ENCODE data around the gene MAN1A2.

MAN1A2 gene

DNA sequence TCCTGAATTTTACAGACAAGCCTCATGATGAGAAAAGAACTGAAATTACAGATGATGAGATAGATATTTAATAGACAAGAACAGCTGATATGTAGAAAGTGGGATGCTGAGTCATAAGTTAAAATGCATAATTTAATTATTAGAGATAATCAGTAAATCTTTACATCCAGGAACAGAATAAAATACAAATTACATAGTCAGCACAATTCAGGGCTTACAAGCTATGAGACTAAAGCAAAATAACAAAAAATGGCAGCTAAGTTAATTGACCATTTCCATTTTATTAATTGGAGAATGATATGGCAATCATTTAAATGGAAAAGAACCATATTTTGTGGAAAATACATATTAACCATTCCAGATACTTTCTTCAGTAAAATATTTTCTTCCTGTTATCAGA, 40.2 kb upstream of the MAN1A2 start:
- DNase-seq (ENCODE audit: low spot score) = no peak

DNA sequence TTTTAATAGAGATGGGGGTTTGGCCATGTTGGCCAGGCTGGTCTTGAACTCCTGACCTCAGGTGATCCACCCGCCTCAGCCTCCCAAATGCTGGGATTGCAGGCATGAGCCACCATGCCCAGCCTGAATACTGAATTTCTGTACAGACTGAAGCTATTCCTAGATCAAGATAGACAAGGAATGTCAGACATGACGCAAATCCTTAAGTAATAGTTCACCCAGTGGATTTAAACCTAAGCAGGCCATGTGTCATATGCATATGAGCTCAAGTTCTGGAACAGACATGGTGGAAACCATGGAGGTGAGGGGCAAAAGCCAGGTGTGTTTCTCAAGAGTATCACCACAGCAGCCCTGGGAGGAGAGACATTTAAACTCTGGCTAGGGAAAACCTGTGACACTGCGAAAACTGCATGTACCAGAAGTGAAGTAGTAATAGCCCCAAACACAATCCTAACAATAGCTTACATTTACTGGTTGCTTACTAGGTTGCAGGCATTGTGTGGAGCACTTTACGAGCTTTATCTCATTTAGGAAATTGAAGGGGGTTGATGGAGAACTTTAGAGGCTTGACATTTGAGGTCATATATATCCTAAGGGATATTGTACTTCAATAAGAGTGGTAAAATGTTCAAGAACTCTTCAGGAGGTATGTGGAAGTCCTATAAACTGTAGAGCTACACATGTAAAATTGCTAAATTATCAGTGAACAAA, 31.7 kb upstream of the MAN1A2 start:
- in situ Hi-C loops (cut with MboI; ENCODE audit: low pct_unique_long_range_greater_than_20kb, low sequenced_read_pairs, unreplicated experiment) = no loop called here
- DNase-seq (ENCODE audit: low spot score) = no peak
- no peak for TF ChIP-seq CTCF (IDR thresholded peaks at IDR 0.05; ENCODE audit: extremely low read depth, insufficient read depth, missing control alignments)

More for the DNA sequence above, 40.2 kb upstream of the MAN1A2 start:
- no peak for TF ChIP-seq CTCF (IDR thresholded peaks at IDR 0.05; ENCODE audit: extremely low read depth, insufficient read depth, missing control alignments)
- in situ Hi-C loops (cut with MboI; ENCODE audit: low pct_unique_long_range_greater_than_20kb, low sequenced_read_pairs, unreplicated experiment) = no loop called here

DNA sequence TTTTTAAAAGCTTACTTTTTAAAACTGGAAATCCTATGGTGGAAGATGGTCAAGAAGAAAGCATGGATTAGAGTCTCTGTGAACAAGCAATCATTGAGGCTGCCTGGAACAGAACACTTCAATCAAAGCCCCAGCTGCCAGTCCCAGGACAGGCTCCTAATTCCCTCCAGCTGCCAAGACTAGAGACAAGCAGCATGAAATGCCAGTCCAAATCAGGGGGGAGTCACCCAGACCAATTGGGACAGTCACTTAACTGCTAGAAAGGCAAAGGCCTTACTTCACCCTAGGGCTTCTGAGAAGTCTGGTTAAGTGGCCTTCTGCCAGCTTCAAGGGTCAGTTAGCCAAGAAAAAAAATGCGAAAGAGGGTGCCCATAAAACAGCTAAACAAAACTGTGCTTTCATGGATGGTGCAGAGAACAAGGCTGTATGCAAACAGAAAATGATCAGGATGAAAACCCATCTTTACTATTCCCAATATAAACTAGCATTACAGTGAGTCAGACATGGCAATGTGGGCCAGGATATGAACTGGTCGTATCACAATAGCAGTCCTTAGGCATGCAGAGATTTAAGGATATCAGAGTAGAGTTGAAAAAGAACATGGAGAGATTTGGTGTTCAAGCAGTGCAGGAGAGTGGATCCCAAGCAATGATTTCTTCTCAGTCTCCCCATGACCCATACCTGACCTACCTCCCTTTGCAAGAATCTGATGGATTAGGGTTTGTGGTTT, 31.0 kb upstream of the MAN1A2 start:
- in situ Hi-C loops (cut with MboI; ENCODE audit: low pct_unique_long_range_greater_than_20kb, low sequenced_read_pairs, unreplicated experiment) = no loop called here
- DNase-seq (ENCODE audit: low spot score) = no peak
- TF ChIP-seq CTCF (IDR thresholded peaks at IDR 0.05; ENCODE audit: extremely low read depth, insufficient read depth, missing control alignments) = no peak

GRCh38 chr1:117339866-117340700, 27.2 kb upstream of the MAN1A2 start:
- no peak for TF ChIP-seq CTCF (IDR thresholded peaks at IDR 0.05; ENCODE audit: extremely low read depth, insufficient read depth, missing control alignments)
- in situ Hi-C loops (cut with MboI; ENCODE audit: low pct_unique_long_range_greater_than_20kb, low sequenced_read_pairs, unreplicated experiment) = no loop called here
- no peak for DNase-seq (ENCODE audit: low spot score)

GRCh38 chr1:117341123-117341522, 26.1 kb upstream of the MAN1A2 start:
- in situ Hi-C loops (cut with MboI; ENCODE audit: low pct_unique_long_range_greater_than_20kb, low sequenced_read_pairs, unreplicated experiment) = no loop called here
- no peak for DNase-seq (ENCODE audit: low spot score)
- no peak for TF ChIP-seq CTCF (IDR thresholded peaks at IDR 0.05; ENCODE audit: extremely low read depth, insufficient read depth, missing control alignments)

DNA sequence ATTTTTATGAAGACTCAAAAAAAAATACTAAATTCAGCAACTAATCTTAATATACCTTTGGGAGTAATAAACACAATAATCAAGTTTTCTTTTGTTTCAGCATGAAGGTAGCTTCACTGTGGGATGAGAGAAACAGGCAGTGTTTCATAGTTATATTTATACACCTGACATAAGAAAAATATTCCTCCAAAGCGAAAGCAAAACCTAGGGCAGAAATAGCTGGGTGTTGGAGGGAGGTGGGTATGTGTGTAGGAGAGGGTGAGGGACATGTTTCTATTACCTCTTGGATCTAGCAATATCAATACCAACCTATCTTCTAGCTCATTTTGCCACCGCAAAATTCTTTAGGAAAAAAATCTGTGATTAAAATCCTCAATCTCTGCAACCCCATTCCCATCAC, 24.9 kb upstream of the MAN1A2 start:
- in situ Hi-C loops (cut with MboI; ENCODE audit: low pct_unique_long_range_greater_than_20kb, low sequenced_read_pairs, unreplicated experiment) = no loop called here
- no peak for TF ChIP-seq CTCF (IDR thresholded peaks at IDR 0.05; ENCODE audit: extremely low read depth, insufficient read depth, missing control alignments)
- no peak for DNase-seq (ENCODE audit: low spot score)
